Activated naive CD4-positive, alpha-beta T cell treated with anti-CD3 and anti-CD28 coated beads for 36 hours (primary cell): ENCODE data around the gene SUPT20H. TPM values are rescaled to one million over a fixed set of nuclear protein-coding genes. Genes with fewer than 3 reads are reported as not detected.

ENCODE experiments used
- CTCF ChIA-PET: fragments of 350-600 bp; sonication (Branson Sonifier 250); formaldehyde crosslinking; loops from one replicate; lab custom pipeline; 2021; ENCODE audit warnings: antibody characterized with exemption; lab: Charles Lee
- DNase-seq: peaks from one replicate; pipeline ENCODE4 v3.0.0-alpha.2; 2020
- H3K27ac Mint-ChIP-seq: one replicate; pipeline ENCODE4 v1.8.0; 2021; ENCODE audit warnings: mild to moderate bottlenecking, mixed read lengths
- H3K27me3 Mint-ChIP-seq: one replicate; pipeline ENCODE4 v1.8.0; 2021; ENCODE audit warnings: low read depth, mixed read lengths
- H3K36me3 Mint-ChIP-seq: one replicate; pipeline ENCODE4 v1.8.0; 2021; ENCODE audit warnings: low read depth, mixed read lengths
- H3K4me1 Mint-ChIP-seq: one replicate; pipeline ENCODE4 v1.8.0; 2021; ENCODE audit warnings: low read depth, mixed read lengths
- H3K4me3 Mint-ChIP-seq: one replicate; pipeline ENCODE4 v1.8.0; 2021; ENCODE audit warnings: mild to moderate bottlenecking, moderate library complexity, mixed read lengths
- H3K9me3 Mint-ChIP-seq: one replicate; pipeline ENCODE4 v1.8.0; 2021; ENCODE audit warnings: mixed read lengths
- intact Hi-C: fragments of 100-400 bp; cut with micrococcal nuclease; formaldehyde crosslinking; loops from one replicate; pipeline ENCODE4 v1.15.1; 2023
- total RNA-seq, 2 experiments: library from RNA; stranded (reverse); gene quantifications; one replicate each; pipeline ENCODE4 v1.2.3, GENCODE V29; 2021

SUPT20H gene
- total RNA-seq, 2 experiments from 2014 or later = 51.0 to 57.7 TPM

GRCh38 chr13:36997716-36998427 is 61.6 kb downstream of the SUPT20H start:
- H3K4me3 Mint-ChIP-seq = peak overlapping the region; percentile 100
- H3K9me3 Mint-ChIP-seq = no peaks in the 10 kb centered on the region
- peaks cover 31% of the 10 kb centered on the region for H3K4me1 Mint-ChIP-seq
- H3K27ac Mint-ChIP-seq = peak overlapping the region; percentile 80
- H3K36me3 Mint-ChIP-seq = peaks cover 28% of the 10 kb centered on the region
- no peaks in the 10 kb centered on the region for H3K27me3 Mint-ChIP-seq
- intact Hi-C loops = loop anchor here (2.0 to 5.0 kb wide), 2 partner anchors 71 to 76 kb away; partner anchors contain the start of gene SMAD9
- DNase-seq = no peak
- CTCF ChIA-PET = interaction anchor here (0.7 to 1.4 kb wide), 4 partner anchors 8 to 26 kb away, joined by 3 to 4 read pairs (median 3); no protein-coding TSS in a partner anchor

GRCh38 chr13:36992362-36992761 is 67.1 kb downstream of the SUPT20H start:
- Mint-ChIP-seq H3K27ac (no peak overlapping the region), H3K9me3 (no peaks in the 10 kb centered on the region), H3K27me3 (no peaks in the 10 kb centered on the region), H3K36me3 (peaks cover 38% of the 10 kb centered on the region), H3K4me3 (no peak overlapping the region), H3K4me1 (peaks cover 13% of the 10 kb centered on the region)
- intact Hi-C loops = no loop called here
- CTCF ChIA-PET = interaction anchor here (0.8 to 3.0 kb wide), 2 partner anchors 11 to 68 kb away, joined by 3 to 14 read pairs; no protein-coding TSS in a partner anchor
- no peak for DNase-seq

- H3K36me3 Mint-ChIP-seq = peaks cover 31% of the 10 kb centered on the region
- no peak overlapping the region for H3K27ac Mint-ChIP-seq
- intact Hi-C loops = no loop called here
- H3K4me3 Mint-ChIP-seq = no peak overlapping the region
- CTCF ChIA-PET = interaction anchor here (1.2 kb wide), 1 partner anchor 128 kb away, joined by 3 read pairs; no protein-coding TSS in a partner anchor
- no peak for DNase-seq
- H3K4me1 Mint-ChIP-seq = no peaks in the 10 kb centered on the region
- no peaks in the 10 kb centered on the region for H3K9me3 Mint-ChIP-seq
- H3K27me3 Mint-ChIP-seq = no peaks in the 10 kb centered on the region
Measured at GRCh38 chr13:36986462-36987240, 72.8 kb downstream of the SUPT20H start.

GRCh38 chr13:36981156-36981743 is 78.2 kb downstream of the SUPT20H start:
- H3K36me3 Mint-ChIP-seq = peaks cover 27% of the 10 kb centered on the region

GRCh38 chr13:36979361-36980050 is 80.0 kb downstream of the SUPT20H start:
- Mint-ChIP-seq H3K4me1 (peaks cover 2% of the 10 kb centered on the region), H3K27ac (no peak overlapping the region), H3K9me3 (no peaks in the 10 kb centered on the region), H3K27me3 (no peaks in the 10 kb centered on the region), H3K36me3 (peaks cover 35% of the 10 kb centered on the region), H3K4me3 (no peak overlapping the region)
- no peak for DNase-seq
- intact Hi-C loops = loop anchor here (2.0 to 5.0 kb wide), 2 partner anchors 559 to 632 kb away; partner anchors contain the start of gene SPART
- CTCF ChIA-PET = interaction anchor here (0.6 kb wide), 1 partner anchor 37 kb away, joined by 3 read pairs; no protein-coding TSS in a partner anchor

More at GRCh38 chr13:36981156-36981743, 78.2 kb downstream of the SUPT20H start:
- no peak overlapping the region for H3K27ac Mint-ChIP-seq
- no peak overlapping the region for H3K4me3 Mint-ChIP-seq
- peaks cover 2% of the 10 kb centered on the region for H3K4me1 Mint-ChIP-seq
- CTCF ChIA-PET = interaction anchor here (0.5 to 3.4 kb wide), 8 partner anchors 8 to 131 kb away, joined by 3 to 14 read pairs (median 4); no protein-coding TSS in a partner anchor
- intact Hi-C loops = loop anchor here (1.0 to 5.0 kb wide), 3 partner anchors 123 to 634 kb away; partner anchors contain the start of gene SPART
- no peak for DNase-seq
- no peaks in the 10 kb centered on the region for H3K27me3 Mint-ChIP-seq
- no peaks in the 10 kb centered on the region for H3K9me3 Mint-ChIP-seq

- intact Hi-C loops = no loop called here
- CTCF ChIA-PET = no interaction called here
- no peaks in the 10 kb centered on the region for H3K27me3 Mint-ChIP-seq
- H3K4me3 Mint-ChIP-seq = no peak overlapping the region
- no peaks in the 10 kb centered on the region for H3K4me1 Mint-ChIP-seq
- H3K9me3 Mint-ChIP-seq = no peaks in the 10 kb centered on the region
- no peak overlapping the region for H3K27ac Mint-ChIP-seq
- no peak for DNase-seq
- H3K36me3 Mint-ChIP-seq = peaks cover 34% of the 10 kb centered on the region
Measured at GRCh38 chr13:36975172-36975571, 84.3 kb downstream of the SUPT20H start.

GRCh38 chr13:36973621-36974295 is 85.7 kb downstream of the SUPT20H start:
- H3K4me1 Mint-ChIP-seq = no peaks in the 10 kb centered on the region
- intact Hi-C loops = no loop called here
- H3K4me3 Mint-ChIP-seq = no peak overlapping the region
- H3K27me3 Mint-ChIP-seq = no peaks in the 10 kb centered on the region
- CTCF ChIA-PET = interaction anchor here (0.6 kb wide), 1 partner anchor 14 kb away, joined by 3 read pairs; no protein-coding TSS in a partner anchor
- H3K27ac Mint-ChIP-seq = no peak overlapping the region
- peaks cover 30% of the 10 kb centered on the region for H3K36me3 Mint-ChIP-seq
- no peak for DNase-seq
- no peaks in the 10 kb centered on the region for H3K9me3 Mint-ChIP-seq

- no peaks in the 10 kb centered on the region for H3K4me1 Mint-ChIP-seq
- no peak overlapping the region for H3K27ac Mint-ChIP-seq
- H3K36me3 Mint-ChIP-seq = peaks cover 34% of the 10 kb centered on the region
- H3K4me3 Mint-ChIP-seq = no peak overlapping the region
- H3K27me3 Mint-ChIP-seq = no peaks in the 10 kb centered on the region
- DNase-seq = no peak
- CTCF ChIA-PET = interaction anchor here (0.6 to 0.7 kb wide), 3 partner anchors 9 to 563 kb away, joined by 3 read pairs; no protein-coding TSS in a partner anchor
- H3K9me3 Mint-ChIP-seq = no peaks in the 10 kb centered on the region
- intact Hi-C loops = no loop called here
Measured at GRCh38 chr13:36973009-36973408, 86.5 kb downstream of the SUPT20H start.

- Mint-ChIP-seq H3K36me3 (peaks cover 38% of the 10 kb centered on the region), H3K4me3 (no peak overlapping the region), H3K27ac (no peak overlapping the region), H3K27me3 (no peaks in the 10 kb centered on the region), H3K9me3 (no peaks in the 10 kb centered on the region), H3K4me1 (peaks cover 4% of the 10 kb centered on the region)
- CTCF ChIA-PET = no interaction called here
- intact Hi-C loops = no loop called here
- DNase-seq = no peak
Measured at GRCh38 chr13:36966404-36966803, 93.1 kb downstream of the SUPT20H start.

GRCh38 chr13:36965767-36966166 is 93.7 kb downstream of the SUPT20H start:
- Mint-ChIP-seq H3K27me3 (no peaks in the 10 kb centered on the region), H3K36me3 (peaks cover 40% of the 10 kb centered on the region), H3K4me1 (peaks cover 4% of the 10 kb centered on the region), H3K27ac (no peak overlapping the region), H3K4me3 (no peak overlapping the region), H3K9me3 (no peaks in the 10 kb centered on the region)
- intact Hi-C loops = no loop called here
- CTCF ChIA-PET = interaction anchor here (0.5 to 0.7 kb wide), 2 partner anchors 15 to 1606 kb away, joined by 3 read pairs; no protein-coding TSS in a partner anchor
- DNase-seq = peak; percentile 7
